Sigmoid colon (tissue), 7 donors: ENCODE data around the gene FBXL17. TPM values are rescaled to one million over a fixed set of nuclear protein-coding genes. Genes with fewer than 3 reads are reported as not detected.

Experiments
- DNase-seq: peaks from one replicate; pipeline ENCODE4 v3.0.0-alpha.2; 2019
- H3K27ac ChIP-seq, 4 donors: fragments of 200-600 bp; sonication (generic); one replicate each; pipeline ENCODE4 v1.5.1; 2016 to 2019; ENCODE audit warnings: mild to moderate bottlenecking in 1 of 4
- H3K27me3 ChIP-seq, 3 donors: fragments of 200-600 bp; sonication (generic); one replicate each; pipeline ENCODE4 v1.5.1; 2019; ENCODE audit warnings: mild to moderate bottlenecking in 1 of 3
- H3K36me3 ChIP-seq, 4 donors: fragments of 200-600 bp; sonication (generic); one replicate each; pipeline ENCODE4 v1.5.1; 2016 to 2019
- H3K4me1 ChIP-seq, 4 donors: fragments of 200-600 bp; sonication (generic); one replicate each; pipeline ENCODE4 v1.5.1; 2017 to 2019
- H3K4me3 ChIP-seq, 4 donors: fragments of 200-600 bp; sonication (generic); one replicate each; pipeline ENCODE4 v1.5.1; 2017 to 2019; ENCODE audit warnings: mild to moderate bottlenecking in 2 of 4, moderate library complexity in 1 of 4
- H3K9me3 ChIP-seq, 4 donors: fragments of 200-600 bp in 3 of 4; sonication (generic) in 3 of 4; one replicate each; pipeline versions ENCODE4 v1.5.1 to v1.6.1; 2013 to 2019
- CTCF ChIP-seq, 4 experiments: fragments of 450-650 bp in 3 of 4; fragments of 200-600 bp in 1 of 4; IDR thresholded peaks; one replicate each; pipeline ENCODE4 v1.5.1; 2016 to 2019; ENCODE audit warnings: antibody characterized with exemption in 4 of 4, mild to moderate bottlenecking in 3 of 4, moderate library complexity in 2 of 4
- EP300 ChIP-seq, 4 donors: sonication (generic); formaldehyde crosslinking; IDR thresholded peaks; one replicate each; pipeline ENCODE4 v1.6.1; 2017; ENCODE audit warnings: antibody characterized with exemption in 4 of 4
- POLR2A ChIP-seq, 2 donors: fragments of 450-650 bp; IDR thresholded peaks; one replicate each; pipeline ENCODE4 v1.6.1; 2016; ENCODE audit warnings: antibody characterized with exemption in 2 of 2, mild to moderate bottlenecking in 2 of 2, moderate library complexity in 2 of 2
- POLR2AphosphoS5 ChIP-seq, 4 donors: sonication (generic); formaldehyde crosslinking; IDR thresholded peaks; one replicate each; pipeline ENCODE4 v1.6.1; 2017; ENCODE audit warnings: antibody characterized with exemption in 4 of 4
- WGBS, 2 donors: extraction: QIAGEN DNeasy Blood & Tissue Kit; methylation state at CpG; one replicate each; pipeline ENCODE4 v1.1.7; 2013; 5-methylcytosine and 5-hydroxymethylcytosine counted together
- intact Hi-C: fragments of 100-400 bp; cut with DNase I; formaldehyde crosslinking; loops from one replicate; pipeline ENCODE4 v1.15.1; 2023
- polyA plus RNA-seq, 3 donors: library from polyadenylated mRNA; stranded (reverse); fragments of 200-250 nt; gene quantifications; one replicate each; pipeline ENCODE4 v1.2.3, GENCODE V29; 2013
- total RNA-seq, 4 donors: library from RNA; depleted of rRNA; stranded (reverse); fragments of >200 nt; gene quantifications; one replicate each; pipeline ENCODE4 v1.1.0, GENCODE V29; 2016
- donor health status: healthy with polysubstance abuse.
- donor health status: Bipolar disorder and iron deficiency.
- donor health status: healthy.

The FBXL17 gene
- total and polyA plus RNA-seq, 7 donors, result 8.2 to 22.5 (median 16.6) TPM

GRCh38 chr5:108118813-108119514, 262.9 kb downstream of the FBXL17 start:
- Histone ChIP-seq H3K9me3 (no peaks in the 10 kb centered on the region), H3K36me3 (no peaks in the 10 kb centered on the region), H3K4me1 (no peaks in the 10 kb centered on the region), H3K4me3 (no peak overlapping the region), H3K27me3 (no peaks in the 10 kb centered on the region), H3K27ac (no peak overlapping the region)
- WGBS, 2 donors, result 97 to 100% methylated on average over 2 of the region's 2 CpGs
- no peak for DNase-seq
- intact Hi-C loops, result no loop called here
- TF ChIP-seq CTCF (IDR thresholded peaks at IDR 0.05) (no peak), POLR2A (IDR thresholded peaks at IDR 0.05) (no peak), POLR2AphosphoS5 (IDR thresholded peaks at IDR 0.05) (no peak), EP300 (IDR thresholded peaks at IDR 0.05) (no peak)

GRCh38 chr5:108115673-108116072, 266.2 kb downstream of the FBXL17 start:
- H3K4me3 ChIP-seq, result no peak overlapping the region
- H3K27me3 ChIP-seq, result no peaks in the 10 kb centered on the region
- no peaks in the 10 kb centered on the region for H3K36me3 ChIP-seq
- DNase-seq, result no peak
- peaks cover 0 to 1% (median 0%) of the 10 kb centered on the region in 4 donors for H3K9me3 ChIP-seq
- H3K4me1 ChIP-seq, result no peaks in the 10 kb centered on the region
- no peak overlapping the region for H3K27ac ChIP-seq
- intact Hi-C loops, result no loop called here
- TF ChIP-seq EP300 (IDR thresholded peaks at IDR 0.05) (no peak), POLR2A (IDR thresholded peaks at IDR 0.05) (no peak), POLR2AphosphoS5 (IDR thresholded peaks at IDR 0.05) (no peak), CTCF (IDR thresholded peaks at IDR 0.05) (no peak)

- H3K4me1 ChIP-seq, result no peaks in the 10 kb centered on the region
- DNase-seq, result no peak
- WGBS, 2 donors, result 85% methylated on average over 2 of the region's 2 CpGs
- intact Hi-C loops, result no loop called here
- H3K4me3 ChIP-seq, result no peak overlapping the region
- H3K36me3 ChIP-seq, result no peaks in the 10 kb centered on the region
- H3K27me3 ChIP-seq, result no peaks in the 10 kb centered on the region
- no peak for TF ChIP-seq EP300 (IDR thresholded peaks at IDR 0.05)
- no peak for TF ChIP-seq CTCF (IDR thresholded peaks at IDR 0.05)
- TF ChIP-seq POLR2A (IDR thresholded peaks at IDR 0.05), result no peak
- TF ChIP-seq POLR2AphosphoS5 (IDR thresholded peaks at IDR 0.05), result no peak
- no peak overlapping the region for H3K27ac ChIP-seq
- peaks cover 0 to 1% (median 0%) of the 10 kb centered on the region in 4 donors for H3K9me3 ChIP-seq
Observed at GRCh38 chr5:108113950-108114349, 267.9 kb downstream of the FBXL17 start.

GRCh38 chr5:108111736-108112135, 270.2 kb downstream of the FBXL17 start:
- WGBS, 2 donors, result 77 to 95% methylated on average over 2 of the region's 2 CpGs
- Histone ChIP-seq H3K4me1 (no peaks in the 10 kb centered on the region), H3K27me3 (no peaks in the 10 kb centered on the region), H3K4me3 (no peak overlapping the region), H3K9me3 (peaks cover 0 to 1% (median 0%) of the 10 kb centered on the region in 4 donors), H3K27ac (no peak overlapping the region), H3K36me3 (no peaks in the 10 kb centered on the region)
- intact Hi-C loops, result no loop called here
- TF ChIP-seq CTCF (IDR thresholded peaks at IDR 0.05) (no peak), POLR2AphosphoS5 (IDR thresholded peaks at IDR 0.05) (no peak), EP300 (IDR thresholded peaks at IDR 0.05) (no peak), POLR2A (IDR thresholded peaks at IDR 0.05) (no peak)
- DNase-seq, result no peak

- 95 to 99% methylated on average over 2 of the region's 2 CpGs for WGBS, 2 donors
- Histone ChIP-seq H3K4me3 (no peak overlapping the region), H3K27me3 (no peaks in the 10 kb centered on the region), H3K9me3 (peaks cover 0 to 1% (median 0%) of the 10 kb centered on the region in 4 donors), H3K4me1 (no peaks in the 10 kb centered on the region), H3K27ac (no peak overlapping the region), H3K36me3 (no peaks in the 10 kb centered on the region)
- TF ChIP-seq CTCF (IDR thresholded peaks at IDR 0.05), result no peak
- no peak for TF ChIP-seq POLR2AphosphoS5 (IDR thresholded peaks at IDR 0.05)
- no peak for TF ChIP-seq EP300 (IDR thresholded peaks at IDR 0.05)
- no peak for TF ChIP-seq POLR2A (IDR thresholded peaks at IDR 0.05)
- no peak for DNase-seq
- intact Hi-C loops, result no loop called here
Observed at GRCh38 chr5:108109059-108109458, 272.8 kb downstream of the FBXL17 start.
